Measurements from ENCODE around the gene PTPA. TPM values are rescaled to one million over a fixed set of nuclear protein-coding genes. Genes with fewer than 3 reads are reported as not detected.
"Not testable (repeated sequence)": the region's sequence is repeated elsewhere in the genome, so short reads cannot be mapped to it uniquely, and the experiment has no call there.

Gene PTPA
- total RNA-seq, 1 donor from 2014 or later = 66.8 TPM

- Histone ChIP-seq H3K9me3 (ENCODE audit: control insufficient read depth in 3 of 3, low read length in 3 of 3) (no peaks in the 10 kb centered on the region), H3K27me3 (ENCODE audit: control insufficient read depth in 3 of 3, insufficient read depth in 3 of 3, low read length in 3 of 3) (no peaks in the 10 kb centered on the region), H3K36me3 (ENCODE audit: control insufficient read depth in 3 of 3, insufficient read depth in 3 of 3, low read length in 3 of 3) (no peaks in the 10 kb centered on the region), H3K9ac (ENCODE audit: low read depth in 1 of 3, low read length in 3 of 3) (no peak overlapping the region), H3K4me3 (ENCODE audit: low read length in 3 of 3) (no peak overlapping the region), H3K4me1 (ENCODE audit: control insufficient read depth in 3 of 3, insufficient read depth in 3 of 3, low read length in 3 of 3) (peaks cover 21 to 24% (median 23%) of the 10 kb centered on the region in 3 donors), H3K27ac (ENCODE audit: low read depth, low read length) (no peak overlapping the region)
Measured at GRCh38 chr9:129162497-129163197, 51.4 kb downstream of the PTPA start.

- peak overlapping the region in 2 of 3 donors; percentile 20 to 54 for H3K9ac ChIP-seq (ENCODE audit: low read depth in 1 of 3, low read length in 3 of 3)
- not testable (repeated sequence) for H3K27me3 ChIP-seq (ENCODE audit: control insufficient read depth in 3 of 3, insufficient read depth in 3 of 3, low read length in 3 of 3); H3K36me3 ChIP-seq (ENCODE audit: control insufficient read depth in 3 of 3, insufficient read depth in 3 of 3, low read length in 3 of 3); H3K4me3 ChIP-seq (ENCODE audit: low read length in 3 of 3); H3K9me3 ChIP-seq (ENCODE audit: control insufficient read depth in 3 of 3, low read length in 3 of 3)
- peak overlapping the region; percentile 62 for H3K27ac ChIP-seq (ENCODE audit: low read depth, low read length)
- H3K4me1 ChIP-seq (ENCODE audit: control insufficient read depth in 3 of 3, insufficient read depth in 3 of 3, low read length in 3 of 3) = peaks cover 26 to 29% (median 29%) of the 10 kb centered on the region in 3 donors
Measured at GRCh38 chr9:129163198-129163670, 52.0 kb downstream of the PTPA start.

- H3K36me3 ChIP-seq (ENCODE audit: control insufficient read depth in 3 of 3, insufficient read depth in 3 of 3, low read length in 3 of 3) = no peaks in the 10 kb centered on the region
- H3K9me3 ChIP-seq (ENCODE audit: control insufficient read depth in 3 of 3, low read length in 3 of 3) = no peaks in the 10 kb centered on the region
- no peak overlapping the region for H3K4me3 ChIP-seq (ENCODE audit: low read length in 3 of 3)
Measured at GRCh38 chr9:129163753-129164152, 52.5 kb downstream of the PTPA start.

GRCh38 chr9:129164246-129164930, 53.2 kb downstream of the PTPA start:
- Histone ChIP-seq H3K27ac (ENCODE audit: low read depth, low read length) (peak overlapping the region; percentile 77), H3K4me1 (ENCODE audit: control insufficient read depth in 3 of 3, insufficient read depth in 3 of 3, low read length in 3 of 3) (peaks cover 26 to 29% (median 29%) of the 10 kb centered on the region in 3 donors), H3K4me3 (ENCODE audit: low read length in 3 of 3) (no peak overlapping the region), H3K9me3 (ENCODE audit: control insufficient read depth in 3 of 3, low read length in 3 of 3) (no peaks in the 10 kb centered on the region), H3K9ac (ENCODE audit: low read depth in 1 of 3, low read length in 3 of 3) (peak overlapping the region in 2 of 3 donors; percentile 25 to 54), H3K27me3 (ENCODE audit: control insufficient read depth in 3 of 3, insufficient read depth in 3 of 3, low read length in 3 of 3) (no peaks in the 10 kb centered on the region), H3K36me3 (ENCODE audit: control insufficient read depth in 3 of 3, insufficient read depth in 3 of 3, low read length in 3 of 3) (no peaks in the 10 kb centered on the region)

More at GRCh38 chr9:129163753-129164152, 52.5 kb downstream of the PTPA start:
- H3K27me3 ChIP-seq (ENCODE audit: control insufficient read depth in 3 of 3, insufficient read depth in 3 of 3, low read length in 3 of 3) = no peaks in the 10 kb centered on the region
- peaks cover 26 to 29% (median 29%) of the 10 kb centered on the region in 3 donors for H3K4me1 ChIP-seq (ENCODE audit: control insufficient read depth in 3 of 3, insufficient read depth in 3 of 3, low read length in 3 of 3)
- peak overlapping the region; percentile 62 for H3K27ac ChIP-seq (ENCODE audit: low read depth, low read length)
- peak overlapping the region in 2 of 3 donors; percentile 20 to 54 for H3K9ac ChIP-seq (ENCODE audit: low read depth in 1 of 3, low read length in 3 of 3)

GRCh38 chr9:129165198-129165597, 54.0 kb downstream of the PTPA start:
- Histone ChIP-seq H3K27me3 (ENCODE audit: control insufficient read depth in 3 of 3, insufficient read depth in 3 of 3, low read length in 3 of 3) (no peaks in the 10 kb centered on the region), H3K4me3 (ENCODE audit: low read length in 3 of 3) (no peak overlapping the region), H3K36me3 (ENCODE audit: control insufficient read depth in 3 of 3, insufficient read depth in 3 of 3, low read length in 3 of 3) (no peaks in the 10 kb centered on the region), H3K4me1 (ENCODE audit: control insufficient read depth in 3 of 3, insufficient read depth in 3 of 3, low read length in 3 of 3) (peaks cover 26 to 30% (median 29%) of the 10 kb centered on the region in 3 donors), H3K9ac (ENCODE audit: low read depth in 1 of 3, low read length in 3 of 3) (no peak overlapping the region), H3K9me3 (ENCODE audit: control insufficient read depth in 3 of 3, low read length in 3 of 3) (no peaks in the 10 kb centered on the region), H3K27ac (ENCODE audit: low read depth, low read length) (peak overlapping the region; percentile 77)

GRCh38 chr9:129166623-129167557, 55.7 kb downstream of the PTPA start:
- no peaks in the 10 kb centered on the region for H3K9me3 ChIP-seq (ENCODE audit: control insufficient read depth in 3 of 3, low read length in 3 of 3)
- H3K27me3 ChIP-seq (ENCODE audit: control insufficient read depth in 3 of 3, insufficient read depth in 3 of 3, low read length in 3 of 3) = no peaks in the 10 kb centered on the region
- peak overlapping the region; percentile 7 to 57 (median 45) for H3K9ac ChIP-seq (ENCODE audit: low read depth in 1 of 3, low read length in 3 of 3)
- no peaks in the 10 kb centered on the region for H3K36me3 ChIP-seq (ENCODE audit: control insufficient read depth in 3 of 3, insufficient read depth in 3 of 3, low read length in 3 of 3)
- H3K27ac ChIP-seq (ENCODE audit: low read depth, low read length) = peak overlapping the region; percentile 52
- H3K4me1 ChIP-seq (ENCODE audit: control insufficient read depth in 3 of 3, insufficient read depth in 3 of 3, low read length in 3 of 3) = peaks cover 26 to 32% (median 29%) of the 10 kb centered on the region in 3 donors
- peak overlapping the region; percentile 50 to 69 (median 60) for H3K4me3 ChIP-seq (ENCODE audit: low read length in 3 of 3)

GRCh38 chr9:129170229-129170628, 59.0 kb downstream of the PTPA start:
- peaks cover 29 to 42% (median 29%) of the 10 kb centered on the region in 3 donors for H3K4me1 ChIP-seq (ENCODE audit: control insufficient read depth in 3 of 3, insufficient read depth in 3 of 3, low read length in 3 of 3)
- no peak overlapping the region for H3K9ac ChIP-seq (ENCODE audit: low read depth in 1 of 3, low read length in 3 of 3)
- H3K9me3 ChIP-seq (ENCODE audit: control insufficient read depth in 3 of 3, low read length in 3 of 3) = no peaks in the 10 kb centered on the region
- H3K36me3 ChIP-seq (ENCODE audit: control insufficient read depth in 3 of 3, insufficient read depth in 3 of 3, low read length in 3 of 3) = no peaks in the 10 kb centered on the region
- H3K4me3 ChIP-seq (ENCODE audit: low read length in 3 of 3) = no peak overlapping the region
- H3K27ac ChIP-seq (ENCODE audit: low read depth, low read length) = no peak overlapping the region
- peaks cover 0 to 8% (median 0%) of the 10 kb centered on the region in 3 donors for H3K27me3 ChIP-seq (ENCODE audit: control insufficient read depth in 3 of 3, insufficient read depth in 3 of 3, low read length in 3 of 3)

GRCh38 chr9:129171993-129172751, 61.0 kb downstream of the PTPA start:
- H3K4me1 ChIP-seq (ENCODE audit: control insufficient read depth in 3 of 3, insufficient read depth in 3 of 3, low read length in 3 of 3) = peaks cover 28 to 48% (median 30%) of the 10 kb centered on the region in 3 donors
- no peak overlapping the region for H3K4me3 ChIP-seq (ENCODE audit: low read length in 3 of 3)
- no peaks in the 10 kb centered on the region for H3K9me3 ChIP-seq (ENCODE audit: control insufficient read depth in 3 of 3, low read length in 3 of 3)
- H3K27me3 ChIP-seq (ENCODE audit: control insufficient read depth in 3 of 3, insufficient read depth in 3 of 3, low read length in 3 of 3) = peaks cover 0 to 8% (median 0%) of the 10 kb centered on the region in 3 donors
- H3K27ac ChIP-seq (ENCODE audit: low read depth, low read length) = no peak overlapping the region
- no peaks in the 10 kb centered on the region for H3K36me3 ChIP-seq (ENCODE audit: control insufficient read depth in 3 of 3, insufficient read depth in 3 of 3, low read length in 3 of 3)
- H3K9ac ChIP-seq (ENCODE audit: low read depth in 1 of 3, low read length in 3 of 3) = peak overlapping the region in 1 of 3 donors; percentile 16

GRCh38 chr9:129172816-129173215, 61.6 kb downstream of the PTPA start:
- Histone ChIP-seq H3K27ac (ENCODE audit: low read depth, low read length) (peak overlapping the region; percentile 93), H3K9me3 (ENCODE audit: control insufficient read depth in 3 of 3, low read length in 3 of 3) (no peaks in the 10 kb centered on the region), H3K27me3 (ENCODE audit: control insufficient read depth in 3 of 3, insufficient read depth in 3 of 3, low read length in 3 of 3) (peaks cover 0 to 8% (median 0%) of the 10 kb centered on the region in 3 donors), H3K36me3 (ENCODE audit: control insufficient read depth in 3 of 3, insufficient read depth in 3 of 3, low read length in 3 of 3) (no peaks in the 10 kb centered on the region), H3K4me3 (ENCODE audit: low read length in 3 of 3) (no peak overlapping the region), H3K9ac (ENCODE audit: low read depth in 1 of 3, low read length in 3 of 3) (peak overlapping the region in 2 of 3 donors; percentile 22 to 80), H3K4me1 (ENCODE audit: control insufficient read depth in 3 of 3, insufficient read depth in 3 of 3, low read length in 3 of 3) (peaks cover 21 to 47% (median 26%) of the 10 kb centered on the region in 3 donors)

All from skeletal muscle tissue (tissue), 4 donors.